CD4-positive, alpha-beta memory T cell (primary cell): Measurements from ENCODE around the gene PODXL. TPM values are rescaled to one million over a fixed set of nuclear protein-coding genes. Genes with fewer than 3 reads are reported as not detected.

Experiments used
- CTCF ChIA-PET: fragments of 350-600 bp; sonication (Branson Sonifier 250); formaldehyde crosslinking; loops from one replicate; lab custom pipeline; 2021; ENCODE audit warnings: inconsistent platforms; ENCODE audit not compliant: partially characterized antibody; lab: Charles Lee
- POLR2A ChIA-PET: fragments of 350-600 bp; sonication (Branson Sonifier 250); formaldehyde crosslinking; loops from one replicate; lab custom pipeline; 2021; ENCODE audit not compliant: partially characterized antibody; lab: Charles Lee
- DNase-seq, 5 donors: peaks; one replicate each; pipeline versions ENCODE4 v3.0.0 to v3.0.0-alpha.2; 2020 to 2022; ENCODE audit warnings: mixed read lengths in 1 of 5
- H3K27ac ChIP-seq: one replicate; pipeline ENCODE4 v1.7.0; 2013; ENCODE audit warnings: low read depth, low read length
- H3K27me3 ChIP-seq: 2 replicates; pipeline ENCODE4 v1.7.0; 2013; ENCODE audit warnings: mild to moderate bottlenecking, low read length, moderate library complexity; ENCODE audit not compliant: insufficient read depth
- H3K36me3 ChIP-seq: 2 replicates; pipeline ENCODE4 v1.7.0; 2013; ENCODE audit warnings: mild to moderate bottlenecking, low read length, moderate library complexity; ENCODE audit not compliant: insufficient read depth
- H3K4me1 ChIP-seq: 2 replicates; pipeline ENCODE4 v1.7.0; 2013; ENCODE audit warnings: mild to moderate bottlenecking, low read length, moderate library complexity; ENCODE audit not compliant: insufficient read depth
- H3K4me3 ChIP-seq, 2 donors: one replicate each; pipeline ENCODE4 v1.7.0; 2013; ENCODE audit warnings: low read length in 2 of 2, mild to moderate bottlenecking in 1 of 2
- H3K9me3 ChIP-seq, 2 donors: one replicate each; pipeline ENCODE4 v1.7.0; 2013; ENCODE audit warnings: low read length in 2 of 2, control low read depth in 1 of 2; ENCODE audit not compliant: control insufficient read depth in 1 of 2
- H3K27ac Mint-ChIP-seq, 7 donors: one replicate each; pipeline ENCODE4 v1.8.0; 2020 to 2021; ENCODE audit warnings: mixed read lengths in 7 of 7, mild to moderate bottlenecking in 6 of 7, inconsistent platforms in 3 of 7, moderate library complexity in 3 of 7
- H3K27me3 Mint-ChIP-seq, 2 donors: one replicate each; pipeline ENCODE4 v1.8.0; 2020 to 2021; ENCODE audit warnings: mixed read lengths in 2 of 2
- H3K36me3 Mint-ChIP-seq, 2 donors: one replicate each; pipeline ENCODE4 v1.8.0; 2020 to 2021; ENCODE audit warnings: mixed read lengths in 2 of 2, inconsistent platforms in 1 of 2, mild to moderate bottlenecking in 1 of 2
- H3K4me1 Mint-ChIP-seq, 4 donors: one replicate each; pipeline ENCODE4 v1.8.0; 2020 to 2021; ENCODE audit warnings: mixed read lengths in 4 of 4, mild to moderate bottlenecking in 1 of 4
- H3K4me3 Mint-ChIP-seq, 8 donors: one replicate each; pipeline ENCODE4 v1.8.0; 2020 to 2021; ENCODE audit warnings: mixed read lengths in 8 of 8, mild to moderate bottlenecking in 7 of 8, moderate library complexity in 6 of 8, inconsistent platforms in 3 of 8
- H3K9me3 Mint-ChIP-seq, 8 donors: one replicate each; pipeline ENCODE4 v1.8.0; 2020 to 2021; ENCODE audit warnings: mixed read lengths in 8 of 8, mild to moderate bottlenecking in 5 of 8, inconsistent platforms in 3 of 8, moderate library complexity in 1 of 8
- intact Hi-C: fragments of 100-400 bp; cut with micrococcal nuclease; formaldehyde crosslinking; loops from one replicate; pipeline ENCODE4 v1.15.1; 2023
- polyA plus RNA-seq, 2 donors: library from polyadenylated mRNA; unstranded; fragments of 300-500 nt; fragmentation: Illumina TruSeq; gene quantifications; one replicate each; pipeline ENCODE4 v1.2.3, GENCODE V29; 2021
- total RNA-seq, 2 experiments: library from RNA; stranded (reverse); gene quantifications; one replicate each; pipeline ENCODE4 v1.2.3, GENCODE V29; 2021

The PODXL gene
- total and polyA plus RNA-seq, 4 experiments from 2014 or later, result 0.47 to 1.3 (median 1.2) TPM

GRCh38 chr7:131454498-131454897, 101.9 kb downstream of the PODXL start:
- H3K4me3 Mint-ChIP-seq, result no peak overlapping the region
- no peaks in the 10 kb centered on the region for H3K27me3 ChIP-seq
- ChIA-PET CTCF (no interaction called here), POLR2A (no interaction called here)
- no peaks in the 10 kb centered on the region for H3K36me3 ChIP-seq
- no peak overlapping the region for H3K4me3 ChIP-seq
- H3K9me3 ChIP-seq, result no peaks in the 10 kb centered on the region
- H3K9me3 Mint-ChIP-seq, result no peaks in the 10 kb centered on the region
- no peak overlapping the region for H3K27ac ChIP-seq
- no peaks in the 10 kb centered on the region for H3K27me3 Mint-ChIP-seq
- H3K4me1 ChIP-seq, result no peaks in the 10 kb centered on the region
- H3K36me3 Mint-ChIP-seq, result peaks cover 36 to 47% of the 10 kb centered on the region in 2 donors
- H3K27ac Mint-ChIP-seq, result no peak overlapping the region
- intact Hi-C loops, result no loop called here
- DNase-seq, result no peak
- peaks cover 0 to 4% (median 2%) of the 10 kb centered on the region in 4 donors for H3K4me1 Mint-ChIP-seq

Other genes with a start within 250 kb of the PODXL start
- gene MKLN1, start 228.8 kb downstream of the PODXL start, total RNA-seq, result 10 to 100 TPM; 60.7 to 61.0 TPM
- 10 to 100 TPM; 18.1 to 30.1 TPM for gene MKLN1, start 228.8 kb downstream of the PODXL start, polyA plus RNA-seq